ENCODE data around the gene ALDH1A1. TPM values are rescaled to one million over a fixed set of nuclear protein-coding genes. Genes with fewer than 3 reads are reported as not detected.

The ALDH1A1 gene
- total RNA-seq, 5 donors from 2014 or later (not counting 1 experiment from before 2014, with no cell fraction given): 0.47 to 1.3 (median 0.95) TPM

DNA sequence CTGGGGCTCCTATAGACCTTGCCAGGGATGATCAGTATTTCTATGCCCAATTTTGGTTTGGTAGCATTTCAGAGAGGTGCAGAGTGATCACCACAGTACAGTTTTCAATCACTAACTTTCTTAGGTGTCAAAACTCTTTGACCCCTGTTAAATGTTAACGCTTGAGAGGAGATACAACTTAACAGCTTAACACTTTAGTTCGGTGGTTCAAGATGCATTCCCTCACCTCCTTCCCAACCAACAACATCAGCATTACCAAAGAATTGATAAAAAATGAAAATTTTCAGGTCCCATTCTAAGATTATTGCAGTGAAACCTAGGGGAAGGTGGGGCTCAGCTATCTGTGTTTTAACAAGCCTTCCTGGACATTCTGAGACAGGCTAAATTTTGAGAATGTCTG is 16.2 kb downstream of the ALDH1A1 start:
- Histone ChIP-seq H3K27ac (ENCODE audit: low read length) (no peak overlapping the region), H3K27me3 (replicated peaks in 1 of 2; ENCODE audit: control insufficient read depth in 2 of 2, extremely low read depth in 1 of 2, insufficient read depth in 2 of 2, low read length in 1 of 2) (peaks cover 0 to 4% of the 10 kb centered on the region in 2 experiments), H3K36me3 (ENCODE audit: control insufficient read depth in 2 of 2, extremely low read depth in 1 of 2, insufficient read depth in 1 of 2, low read length in 1 of 2) (no peaks in the 10 kb centered on the region), H3K4me1 (ENCODE audit: control insufficient read depth in 1 of 2, extremely low read depth in 1 of 2, insufficient read depth in 2 of 2, low read length in 2 of 2) (no peaks in the 10 kb centered on the region), H3K4me3 (ENCODE audit: control insufficient read depth in 1 of 2, extremely low read depth in 1 of 2, low read length in 1 of 2) (no peak overlapping the region), H3K9me3 (no peaks in the 10 kb centered on the region)
- ChIA-PET POLR2A (no interaction called here), CTCF (no interaction called here)
- no peak overlapping the region for H3K4me3 Mint-ChIP-seq
- DNase-seq: no peak
- H3K36me3 Mint-ChIP-seq: no peaks in the 10 kb centered on the region
- no peak for ATAC-seq (replicated peaks in 1 of 4)
- no peaks in the 10 kb centered on the region for H3K4me1 Mint-ChIP-seq
- H3K27me3 Mint-ChIP-seq: peaks cover 0 to 10% of the 10 kb centered on the region in 2 donors
- WGBS (ENCODE audit: insufficient coverage): no CpG with 5 or more reads among the region's 2 CpGs
- H3K27ac Mint-ChIP-seq: no peak overlapping the region
- H3K9me3 Mint-ChIP-seq: no peaks in the 10 kb centered on the region

DNA sequence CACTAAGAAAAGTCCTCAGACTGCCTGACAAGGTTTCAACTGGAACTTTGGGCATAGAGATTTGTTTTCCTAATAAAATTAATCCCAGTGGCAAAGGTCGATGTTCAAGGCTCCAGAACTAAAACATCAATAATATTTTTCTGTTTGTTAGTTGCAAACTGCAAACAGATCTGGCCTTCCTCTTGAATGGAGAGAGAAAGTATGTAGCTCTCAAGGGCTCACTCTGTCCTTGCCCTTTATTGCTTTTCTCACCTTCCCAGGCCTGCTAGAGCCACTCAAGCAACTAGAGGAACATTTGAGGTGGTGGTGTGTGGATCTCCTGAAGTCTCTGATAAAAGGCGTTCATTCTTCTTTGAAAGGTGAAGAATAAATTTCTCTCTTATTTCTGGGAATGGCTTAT is 16.6 kb downstream of the ALDH1A1 start:
- no peak overlapping the region for H3K27ac Mint-ChIP-seq
- H3K4me3 ChIP-seq (ENCODE audit: control insufficient read depth in 1 of 2, extremely low read depth in 1 of 2, low read length in 1 of 2): no peak overlapping the region

GRCh38 chr9:72935595-72935994 is 17.3 kb downstream of the ALDH1A1 start:
- Histone ChIP-seq H3K36me3 (ENCODE audit: control insufficient read depth in 2 of 2, extremely low read depth in 1 of 2, insufficient read depth in 1 of 2, low read length in 1 of 2) (no peaks in the 10 kb centered on the region), H3K27me3 (replicated peaks in 1 of 2; ENCODE audit: control insufficient read depth in 2 of 2, extremely low read depth in 1 of 2, insufficient read depth in 2 of 2, low read length in 1 of 2) (peaks cover 0 to 4% of the 10 kb centered on the region in 2 experiments), H3K4me1 (ENCODE audit: control insufficient read depth in 1 of 2, extremely low read depth in 1 of 2, insufficient read depth in 2 of 2, low read length in 2 of 2) (no peaks in the 10 kb centered on the region), H3K27ac (ENCODE audit: low read length) (no peak overlapping the region), H3K9me3 (no peaks in the 10 kb centered on the region), H3K4me3 (ENCODE audit: control insufficient read depth in 1 of 2, extremely low read depth in 1 of 2, low read length in 1 of 2) (no peak overlapping the region)
- Mint-ChIP-seq H3K27ac (no peak overlapping the region), H3K4me3 (no peak overlapping the region), H3K27me3 (peaks cover 0 to 7% of the 10 kb centered on the region in 2 donors), H3K9me3 (no peaks in the 10 kb centered on the region), H3K4me1 (no peaks in the 10 kb centered on the region), H3K36me3 (no peaks in the 10 kb centered on the region)
- ATAC-seq (replicated peaks in 1 of 4) (no peak), DNase-seq (no peak)
- ChIA-PET POLR2A (no interaction called here), CTCF (no interaction called here)
- no CpG with 5 or more reads among the region's 4 CpGs for WGBS (ENCODE audit: insufficient coverage)

More for the DNA sequence above, 16.6 kb downstream of the ALDH1A1 start:
- no peaks in the 10 kb centered on the region for H3K36me3 Mint-ChIP-seq
- no CpG with 5 or more reads among the region's 2 CpGs for WGBS (ENCODE audit: insufficient coverage)
- no peaks in the 10 kb centered on the region for H3K9me3 Mint-ChIP-seq
- H3K4me1 ChIP-seq (ENCODE audit: control insufficient read depth in 1 of 2, extremely low read depth in 1 of 2, insufficient read depth in 2 of 2, low read length in 2 of 2): no peaks in the 10 kb centered on the region
- DNase-seq: no peak
- peaks cover 0 to 7% of the 10 kb centered on the region in 2 donors for H3K27me3 Mint-ChIP-seq
- CTCF ChIA-PET: no interaction called here
- no peak overlapping the region for H3K4me3 Mint-ChIP-seq
- no peak overlapping the region for H3K27ac ChIP-seq (ENCODE audit: low read length)
- H3K36me3 ChIP-seq (ENCODE audit: control insufficient read depth in 2 of 2, extremely low read depth in 1 of 2, insufficient read depth in 1 of 2, low read length in 1 of 2): no peaks in the 10 kb centered on the region
- no peaks in the 10 kb centered on the region for H3K4me1 Mint-ChIP-seq
- H3K27me3 ChIP-seq (replicated peaks in 1 of 2; ENCODE audit: control insufficient read depth in 2 of 2, extremely low read depth in 1 of 2, insufficient read depth in 2 of 2, low read length in 1 of 2): peaks cover 0 to 4% of the 10 kb centered on the region in 2 experiments
- no peaks in the 10 kb centered on the region for H3K9me3 ChIP-seq
- POLR2A ChIA-PET: no interaction called here
- no peak for ATAC-seq (replicated peaks in 1 of 4)

DNA sequence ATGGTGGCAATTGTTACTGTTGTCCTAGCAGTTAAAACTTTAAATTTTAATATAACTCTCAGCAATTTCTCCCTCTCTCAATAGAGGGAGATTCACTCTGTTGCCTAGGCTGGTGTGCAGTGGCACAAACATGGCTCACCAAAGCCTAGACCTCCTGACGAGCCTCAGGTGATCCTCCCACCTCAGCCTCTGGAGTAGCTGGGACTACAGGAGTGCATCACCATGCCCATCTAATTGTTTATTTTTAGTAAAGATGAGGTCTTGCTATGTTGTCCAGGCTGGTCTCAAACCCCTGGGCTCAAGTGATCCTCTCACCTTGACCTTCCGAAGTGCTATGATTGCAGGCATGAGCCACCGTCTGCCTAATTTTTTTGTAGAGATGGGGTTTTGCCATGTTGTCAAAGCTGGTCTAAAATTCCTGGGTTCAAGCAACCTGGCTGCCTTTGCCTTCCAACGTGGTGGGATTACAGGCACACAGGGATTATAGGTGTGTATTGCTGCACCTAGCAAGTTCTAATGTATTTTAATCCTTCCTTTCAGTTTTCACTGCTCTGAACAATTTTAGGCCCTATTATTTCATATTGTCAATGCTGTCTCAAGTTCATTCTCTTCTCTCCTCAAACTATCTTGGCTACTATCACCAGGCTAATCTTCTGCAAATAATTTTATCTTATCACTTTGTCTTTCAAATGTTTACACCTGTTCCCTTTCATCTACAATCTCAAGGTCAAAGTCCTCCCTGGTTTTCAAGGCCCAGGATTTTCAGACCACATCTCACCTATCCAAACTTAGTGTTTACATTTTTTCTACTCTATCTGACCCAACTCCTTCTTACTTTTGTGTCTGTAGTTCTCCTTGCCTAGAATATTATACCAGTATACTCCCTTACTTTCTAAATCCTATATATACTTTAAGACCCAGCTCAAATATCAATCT is 18.9 kb downstream of the ALDH1A1 start:
- no peak for ATAC-seq (replicated peaks in 1 of 4)
- Mint-ChIP-seq H3K27ac (no peak overlapping the region), H3K27me3 (peaks cover 0 to 7% of the 10 kb centered on the region in 2 donors), H3K4me1 (no peaks in the 10 kb centered on the region), H3K9me3 (no peaks in the 10 kb centered on the region), H3K36me3 (no peaks in the 10 kb centered on the region), H3K4me3 (no peak overlapping the region)
- WGBS (ENCODE audit: insufficient coverage): 92% methylated on average over 2 of the region's 4 CpGs
- no peaks in the 10 kb centered on the region for H3K9me3 ChIP-seq
- H3K4me3 ChIP-seq (ENCODE audit: control insufficient read depth in 1 of 2, extremely low read depth in 1 of 2, low read length in 1 of 2): no peak overlapping the region
- no peak overlapping the region for H3K27ac ChIP-seq (ENCODE audit: low read length)
- ChIA-PET POLR2A (no interaction called here), CTCF (no interaction called here)
- no peak for DNase-seq
- no peaks in the 10 kb centered on the region for H3K4me1 ChIP-seq (ENCODE audit: control insufficient read depth in 1 of 2, extremely low read depth in 1 of 2, insufficient read depth in 2 of 2, low read length in 2 of 2)
- peaks cover 0 to 4% of the 10 kb centered on the region in 2 experiments for H3K27me3 ChIP-seq (replicated peaks in 1 of 2; ENCODE audit: control insufficient read depth in 2 of 2, extremely low read depth in 1 of 2, insufficient read depth in 2 of 2, low read length in 1 of 2)
- H3K36me3 ChIP-seq (ENCODE audit: control insufficient read depth in 2 of 2, extremely low read depth in 1 of 2, insufficient read depth in 1 of 2, low read length in 1 of 2): no peaks in the 10 kb centered on the region

DNA sequence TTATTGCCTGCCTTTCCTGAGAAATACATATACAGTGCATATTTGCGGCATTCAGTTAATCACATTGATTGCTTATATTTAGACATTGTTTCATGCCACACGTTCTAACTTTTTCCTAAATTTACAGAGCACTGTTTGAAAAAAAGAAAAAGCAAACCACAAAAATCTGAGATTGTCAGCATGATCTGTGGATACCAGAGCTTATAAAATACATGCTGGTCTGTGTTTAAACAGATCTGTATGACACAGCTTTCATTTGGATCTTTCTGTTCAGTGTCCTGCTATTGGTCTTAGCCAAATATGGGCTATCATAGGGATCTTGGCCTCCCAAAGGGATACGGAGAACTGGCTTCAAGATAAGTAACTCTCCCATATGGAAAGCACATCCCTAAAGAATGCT is 20.2 kb downstream of the ALDH1A1 start:
- ChIA-PET POLR2A (interaction anchor here in 1 of 2 donors (0.7 kb wide), 1 partner anchor 25 kb away, joined by 4 read pairs; no protein-coding TSS in a partner anchor), CTCF (interaction anchor here in 1 of 2 donors (0.5 to 0.7 kb wide), 2 partner anchors 64 to 215 kb away, joined by 3 to 5 read pairs; no protein-coding TSS in a partner anchor)
- Histone ChIP-seq H3K36me3 (ENCODE audit: control insufficient read depth in 2 of 2, extremely low read depth in 1 of 2, insufficient read depth in 1 of 2, low read length in 1 of 2) (no peaks in the 10 kb centered on the region), H3K27me3 (replicated peaks in 1 of 2; ENCODE audit: control insufficient read depth in 2 of 2, extremely low read depth in 1 of 2, insufficient read depth in 2 of 2, low read length in 1 of 2) (no peaks in the 10 kb centered on the region), H3K9me3 (no peaks in the 10 kb centered on the region), H3K4me3 (ENCODE audit: control insufficient read depth in 1 of 2, extremely low read depth in 1 of 2, low read length in 1 of 2) (no peak overlapping the region), H3K27ac (ENCODE audit: low read length) (no peak overlapping the region), H3K4me1 (ENCODE audit: control insufficient read depth in 1 of 2, extremely low read depth in 1 of 2, insufficient read depth in 2 of 2, low read length in 2 of 2) (no peaks in the 10 kb centered on the region)
- H3K9me3 Mint-ChIP-seq: no peaks in the 10 kb centered on the region
- WGBS (ENCODE audit: insufficient coverage): 83% methylated on average over 2 of the region's 3 CpGs
- DNase-seq: no peak
- no peaks in the 10 kb centered on the region for H3K4me1 Mint-ChIP-seq
- peaks cover 0 to 7% of the 10 kb centered on the region in 2 donors for H3K27me3 Mint-ChIP-seq
- no peak overlapping the region for H3K4me3 Mint-ChIP-seq
- no peak overlapping the region for H3K27ac Mint-ChIP-seq
- H3K36me3 Mint-ChIP-seq: no peaks in the 10 kb centered on the region
- no peak for ATAC-seq (replicated peaks in 1 of 4)

- Histone ChIP-seq H3K4me3 (ENCODE audit: control insufficient read depth in 1 of 2, extremely low read depth in 1 of 2, low read length in 1 of 2) (no peak overlapping the region), H3K27me3 (replicated peaks in 1 of 2; ENCODE audit: control insufficient read depth in 2 of 2, extremely low read depth in 1 of 2, insufficient read depth in 2 of 2, low read length in 1 of 2) (no peaks in the 10 kb centered on the region), H3K36me3 (ENCODE audit: control insufficient read depth in 2 of 2, extremely low read depth in 1 of 2, insufficient read depth in 1 of 2, low read length in 1 of 2) (no peaks in the 10 kb centered on the region), H3K4me1 (ENCODE audit: control insufficient read depth in 1 of 2, extremely low read depth in 1 of 2, insufficient read depth in 2 of 2, low read length in 2 of 2) (no peaks in the 10 kb centered on the region), H3K9me3 (no peaks in the 10 kb centered on the region), H3K27ac (ENCODE audit: low read length) (no peak overlapping the region)
- Mint-ChIP-seq H3K27me3 (peaks cover 0 to 3% of the 10 kb centered on the region in 2 donors), H3K4me3 (no peak overlapping the region), H3K9me3 (no peaks in the 10 kb centered on the region), H3K4me1 (no peaks in the 10 kb centered on the region), H3K36me3 (no peaks in the 10 kb centered on the region), H3K27ac (no peak overlapping the region)
- POLR2A ChIA-PET: no interaction called here
- ATAC-seq (replicated peaks in 1 of 4) (no peak), DNase-seq (no peak)
- CTCF ChIA-PET: no interaction called here
Observed at GRCh38 chr9:72931897-72932296, 21.0 kb downstream of the ALDH1A1 start.

Data from T-cell (primary cell).